KBM-7 (cell line): ENCODE measurements around the gene USP31.
"Not testable (repeated sequence)": the region's sequence is repeated elsewhere in the genome, so short reads cannot be mapped to it uniquely, and the experiment has no call there.

Experiments
- DNase-seq: peaks from one replicate; pipeline ENCODE4 v3.0.0-alpha.2; 2015
- in situ Hi-C: fragments of 300-500 bp; cut with MboI; formaldehyde crosslinking; loops from 2 replicates; pipeline ENCODE4 v1.14.3; 2020; ENCODE audit warnings: low sequenced_read_pairs, low pct_unique_long_range_greater_than_20kb, mixed read lengths

The USP31 gene

DNA sequence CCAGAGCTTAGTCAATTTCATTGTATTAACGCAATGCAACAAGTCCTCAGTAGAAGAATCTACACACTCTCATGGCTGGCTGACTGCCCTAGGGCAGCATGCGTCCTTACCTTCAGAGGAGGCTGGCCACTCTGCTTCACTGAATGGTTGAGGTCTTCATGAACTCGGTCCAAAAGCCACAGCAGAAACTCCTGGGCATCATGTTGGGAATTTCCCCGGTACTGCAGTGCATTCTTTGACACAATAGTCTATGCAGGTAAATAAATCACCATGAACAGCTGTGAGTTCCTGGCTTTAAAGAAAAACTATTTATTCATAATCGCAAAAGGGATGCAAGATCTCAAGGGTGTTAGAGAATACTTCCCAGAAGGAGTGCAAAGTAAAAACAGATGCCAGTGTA is 41.3 kb downstream of the USP31 start:
- in situ Hi-C loops: no loop called here
- DNase-seq: no peak

DNA sequence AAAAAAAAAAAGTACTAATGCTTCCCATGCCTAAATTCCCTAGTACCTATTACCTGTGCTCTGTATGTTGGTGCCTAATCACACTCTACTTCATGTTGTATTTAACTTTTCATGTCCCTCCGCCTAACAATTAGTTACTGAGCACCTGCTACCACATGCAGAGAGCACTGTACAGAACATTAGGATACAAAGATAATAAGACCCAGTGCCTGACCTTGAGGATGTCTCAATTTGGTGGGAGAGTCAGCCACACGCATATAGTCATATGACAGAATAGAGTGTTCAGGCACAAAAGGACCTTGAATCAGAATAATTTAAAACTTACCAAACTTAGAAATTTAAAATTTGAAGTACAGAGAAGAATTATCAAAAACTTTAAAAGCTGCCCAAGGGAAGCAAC is 42.1 kb downstream of the USP31 start:
- in situ Hi-C loops: no loop called here
- DNase-seq: no peak

DNA sequence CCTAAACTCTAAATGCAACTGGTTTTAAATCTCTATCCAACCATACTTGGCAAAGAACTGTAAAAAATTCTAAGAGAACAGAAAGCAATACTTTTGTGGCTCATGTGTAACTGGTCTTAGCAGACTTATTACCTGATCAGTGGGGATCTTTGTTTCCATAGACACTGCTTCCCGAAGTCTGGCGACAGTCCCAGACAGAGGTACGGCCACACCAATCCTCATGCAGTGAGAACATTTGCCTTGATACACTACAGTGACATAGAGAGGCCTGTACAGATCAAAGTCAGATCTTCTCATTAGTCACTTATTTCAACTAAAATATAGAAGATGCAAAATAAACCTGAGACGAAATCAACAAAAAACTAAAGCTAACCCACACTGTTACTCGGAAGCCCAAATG is 43.9 kb downstream of the USP31 start:
- in situ Hi-C loops: no loop called here
- DNase-seq: no peak

DNA sequence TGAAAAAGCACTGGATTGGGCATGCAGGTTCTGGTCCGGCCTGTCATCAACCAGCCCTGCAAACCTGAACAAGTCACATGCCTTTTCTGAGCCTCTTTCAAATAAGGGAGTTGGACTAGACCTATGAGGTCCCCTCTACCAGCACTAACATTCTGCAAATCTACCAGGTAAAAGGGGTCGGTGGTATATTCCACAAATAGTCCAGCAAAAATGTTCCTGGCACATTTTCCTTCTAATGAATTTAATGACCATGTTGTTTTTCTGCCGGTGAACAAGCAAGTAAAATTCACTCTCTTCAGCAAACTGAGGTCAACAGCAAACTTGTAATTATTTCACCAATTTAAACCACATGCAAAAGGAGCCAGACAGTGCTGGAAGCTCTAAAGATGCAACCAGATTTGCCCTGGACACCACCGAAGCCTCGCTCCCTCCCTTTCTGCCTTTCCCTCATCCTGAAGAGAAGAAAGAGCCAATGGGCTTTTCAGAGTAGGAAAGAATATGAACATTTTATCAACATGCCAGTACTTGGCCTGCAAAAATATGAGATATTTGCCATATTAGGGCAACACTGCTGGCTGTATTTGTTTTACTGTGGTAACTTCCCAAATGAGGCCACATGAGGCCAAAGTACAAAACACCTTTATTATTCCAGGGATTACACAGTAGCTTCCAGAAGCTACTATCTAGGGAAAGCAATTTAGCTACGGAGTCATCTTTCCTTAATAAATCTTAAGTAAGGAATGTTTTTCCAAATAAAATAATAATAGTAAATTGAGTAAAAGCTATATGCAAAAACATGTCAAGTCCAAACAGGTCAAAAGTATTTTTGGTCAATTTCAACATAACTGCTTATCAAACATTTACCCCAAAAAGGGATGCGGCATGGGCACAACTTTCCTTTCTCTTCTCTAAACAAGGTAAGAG is 45.0 kb downstream of the USP31 start:
- in situ Hi-C loops: no loop called here
- no peak for DNase-seq

DNA sequence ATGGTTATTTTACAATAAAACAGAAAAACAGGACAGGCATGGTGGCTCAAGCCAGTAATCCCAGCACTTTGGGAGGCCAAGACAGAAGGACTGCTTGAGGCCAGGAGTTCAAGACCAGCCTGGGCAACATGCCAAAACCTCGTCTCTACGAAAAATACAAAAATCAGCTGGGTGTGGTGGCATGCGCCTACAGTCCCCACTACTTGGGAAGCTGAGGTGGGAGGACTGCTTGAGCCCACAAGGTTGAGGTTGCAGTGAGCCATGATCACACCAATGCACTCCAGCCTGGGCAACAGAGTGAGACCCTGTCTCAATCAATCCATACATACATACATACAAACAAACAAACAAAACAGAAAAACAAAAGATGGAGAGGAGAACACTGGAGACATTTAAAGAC is 45.6 kb downstream of the USP31 start:
- in situ Hi-C loops: no loop called here

DNA sequence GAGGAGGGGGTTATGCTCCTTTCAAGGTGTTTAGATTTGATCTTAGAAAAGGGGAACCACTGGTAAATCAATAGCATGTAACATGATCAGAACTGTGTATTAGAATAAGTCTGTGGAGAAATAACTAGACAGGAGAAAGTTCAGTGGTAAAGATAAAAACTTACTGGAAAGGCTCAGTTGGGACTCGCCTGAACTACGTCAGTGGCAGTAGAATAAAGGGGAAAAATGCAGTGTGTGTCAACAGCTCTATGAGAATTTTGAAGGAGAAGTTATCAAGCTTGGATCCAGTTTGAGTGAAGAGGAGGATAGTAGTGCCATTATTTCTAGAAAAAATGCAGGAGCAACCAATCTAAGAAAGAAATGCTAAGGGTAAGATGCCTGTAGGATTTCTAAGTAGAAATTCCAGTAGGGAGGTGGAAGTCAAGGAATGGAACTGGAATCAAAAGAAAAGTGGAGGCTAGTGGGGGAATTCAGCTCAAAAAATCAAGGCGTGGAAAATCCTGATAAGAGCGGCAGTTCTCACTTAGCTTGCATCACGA is 48.2 kb downstream of the USP31 start:
- no peak for DNase-seq
- in situ Hi-C loops: no loop called here

More for the DNA sequence above, 45.6 kb downstream of the USP31 start:
- DNase-seq: no peak

DNA sequence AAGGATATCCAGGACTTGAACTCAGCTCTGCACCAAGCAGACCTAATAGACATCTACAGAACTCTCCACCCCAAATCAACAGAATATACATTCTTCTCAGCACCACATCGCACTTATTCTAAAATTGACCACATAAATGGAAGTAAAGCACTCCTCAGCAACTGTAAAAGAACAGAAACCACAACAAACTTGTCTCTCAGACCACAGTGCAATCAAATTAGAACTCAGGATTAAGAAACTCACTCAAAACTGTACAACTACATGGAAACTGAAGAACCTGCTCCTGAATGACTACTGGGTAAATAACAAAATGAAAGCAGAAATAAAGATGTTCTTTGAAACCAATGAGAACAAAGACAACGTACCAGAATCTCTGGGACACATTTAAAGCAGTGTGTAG is 52.8 kb downstream of the USP31 start:
- in situ Hi-C loops, DNase-seq: not testable (repeated sequence)

DNA sequence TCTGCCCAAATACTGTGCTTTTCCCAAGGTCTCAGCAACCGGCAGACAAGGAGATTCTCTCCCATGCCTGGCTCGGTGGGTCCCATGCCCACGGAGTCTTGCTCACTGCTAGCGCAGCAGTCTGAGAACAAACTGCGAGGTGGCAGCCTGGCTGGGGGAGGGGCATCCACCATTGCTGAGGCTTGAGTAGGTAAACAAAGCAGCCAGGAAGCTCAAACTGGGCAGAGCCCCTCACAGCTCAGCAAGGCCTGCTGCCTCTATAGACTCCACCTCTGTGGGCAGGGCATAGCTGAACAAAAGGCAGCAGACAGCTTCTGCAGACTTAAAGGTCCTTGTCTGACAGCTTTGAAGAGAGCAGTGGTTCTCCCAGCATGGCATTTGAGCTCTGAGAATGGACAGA is 55.1 kb downstream of the USP31 start:
- DNase-seq, in situ Hi-C loops: not testable (repeated sequence)

DNA sequence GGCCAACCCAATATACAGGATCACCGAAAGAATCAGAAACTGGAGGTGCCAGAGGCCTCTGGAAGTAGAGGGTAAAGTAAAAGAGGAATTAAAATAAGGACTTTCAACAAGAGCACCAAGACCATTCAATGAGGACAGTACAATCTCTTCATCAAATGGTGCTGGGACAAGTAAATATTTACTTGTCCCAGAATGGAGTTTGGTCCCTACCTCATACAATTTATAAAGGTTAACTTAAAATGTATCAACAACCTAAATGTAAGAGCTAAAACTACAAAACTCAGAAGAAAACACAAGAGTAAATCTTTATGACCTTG is 56.5 kb downstream of the USP31 start:
- in situ Hi-C loops: no loop called here
- no peak for DNase-seq

DNA sequence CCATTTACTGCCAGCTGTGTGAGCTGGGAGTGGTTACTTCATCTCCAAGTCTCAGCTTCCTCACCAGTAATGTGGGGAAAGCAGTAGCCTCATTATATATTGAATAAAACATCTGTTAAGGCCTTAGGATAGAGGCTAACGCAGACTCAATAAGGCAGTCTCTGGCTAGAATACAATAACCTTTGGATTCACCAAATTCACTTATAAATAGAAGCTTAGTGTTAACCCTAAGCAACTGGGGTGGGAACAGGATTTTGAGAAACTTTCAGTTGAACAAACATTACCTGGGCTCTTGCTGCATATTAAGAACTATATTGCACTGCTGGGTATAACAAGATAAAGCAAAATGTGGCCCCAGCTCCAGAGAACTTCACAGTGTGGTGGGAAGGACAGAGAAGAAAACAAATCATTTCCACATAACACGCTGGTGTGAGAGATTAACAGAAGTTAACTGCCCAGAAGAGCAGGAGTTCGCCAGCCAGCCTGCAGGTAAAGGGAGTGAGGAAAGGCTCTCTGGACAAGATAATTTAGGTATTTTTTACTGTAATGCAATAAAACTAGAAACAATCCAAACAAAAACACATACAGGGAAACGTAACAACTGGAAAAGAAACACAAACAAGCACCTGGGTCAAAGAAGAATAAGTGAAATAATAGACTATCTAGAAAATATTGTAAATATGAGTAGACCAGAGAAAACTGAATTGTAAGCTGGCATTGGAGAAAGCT is 57.0 kb downstream of the USP31 start:
- in situ Hi-C loops: no loop called here
- DNase-seq: no peak

DNA sequence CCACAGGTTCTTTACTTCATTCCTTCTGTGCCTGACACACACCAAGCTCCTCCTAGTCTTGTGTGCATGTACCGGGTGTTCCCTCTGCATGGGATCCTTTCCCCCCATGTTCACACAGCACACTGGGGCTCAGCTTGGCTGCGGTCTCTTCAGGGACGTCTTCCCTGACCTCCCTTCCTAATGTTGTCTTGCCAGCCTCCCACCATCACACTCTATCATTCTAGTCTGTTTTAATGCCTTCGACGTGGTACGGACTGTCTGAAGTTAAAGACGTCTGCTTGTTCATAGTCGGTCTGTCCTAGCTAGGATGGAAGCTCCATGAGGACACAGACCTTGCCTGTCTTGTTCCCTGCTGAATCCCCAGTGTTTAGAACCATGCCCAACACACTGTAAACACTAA is 60.1 kb downstream of the USP31 start:
- no peak for DNase-seq
- in situ Hi-C loops: no loop called here

DNA sequence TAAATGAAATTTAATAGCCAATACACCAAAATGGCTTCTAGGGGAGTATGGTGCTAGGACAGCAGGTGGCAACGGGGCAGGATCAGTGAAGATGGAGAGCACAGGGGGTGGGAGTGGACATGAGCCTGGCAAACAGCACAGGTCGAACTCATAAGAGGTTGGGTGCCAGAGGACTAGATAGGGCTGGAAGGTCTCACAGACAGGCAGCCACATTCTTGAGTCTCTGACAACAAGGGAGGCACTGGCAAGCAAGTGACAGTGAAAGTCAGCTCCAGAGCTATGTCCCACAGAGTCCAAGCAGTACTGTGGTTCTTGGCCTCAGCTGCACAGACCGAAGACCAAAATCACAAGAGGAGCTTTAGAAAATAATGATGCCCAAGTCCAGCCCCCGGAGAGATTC is 61.2 kb downstream of the USP31 start:
- in situ Hi-C loops: no loop called here
- no peak for DNase-seq

DNA sequence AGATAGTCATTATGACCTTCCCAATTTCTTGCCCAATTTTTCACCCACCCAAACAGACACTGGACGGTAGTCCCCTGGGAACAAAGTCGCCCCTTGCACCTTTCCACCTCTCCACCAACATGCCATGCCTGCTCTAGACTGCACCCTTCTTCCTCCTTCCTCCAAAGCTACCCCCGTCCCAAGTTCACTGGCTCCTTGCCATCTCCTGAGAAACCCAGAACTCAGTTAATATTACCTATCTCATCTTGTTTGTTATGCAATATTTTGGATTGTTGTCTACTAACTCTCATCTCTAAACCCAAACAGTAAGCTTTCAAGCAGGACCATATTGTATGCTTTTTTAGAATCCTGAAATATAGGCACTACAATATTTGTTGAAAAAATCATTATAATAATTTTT is 63.3 kb downstream of the USP31 start:
- in situ Hi-C loops: no loop called here
- DNase-seq: no peak

DNA sequence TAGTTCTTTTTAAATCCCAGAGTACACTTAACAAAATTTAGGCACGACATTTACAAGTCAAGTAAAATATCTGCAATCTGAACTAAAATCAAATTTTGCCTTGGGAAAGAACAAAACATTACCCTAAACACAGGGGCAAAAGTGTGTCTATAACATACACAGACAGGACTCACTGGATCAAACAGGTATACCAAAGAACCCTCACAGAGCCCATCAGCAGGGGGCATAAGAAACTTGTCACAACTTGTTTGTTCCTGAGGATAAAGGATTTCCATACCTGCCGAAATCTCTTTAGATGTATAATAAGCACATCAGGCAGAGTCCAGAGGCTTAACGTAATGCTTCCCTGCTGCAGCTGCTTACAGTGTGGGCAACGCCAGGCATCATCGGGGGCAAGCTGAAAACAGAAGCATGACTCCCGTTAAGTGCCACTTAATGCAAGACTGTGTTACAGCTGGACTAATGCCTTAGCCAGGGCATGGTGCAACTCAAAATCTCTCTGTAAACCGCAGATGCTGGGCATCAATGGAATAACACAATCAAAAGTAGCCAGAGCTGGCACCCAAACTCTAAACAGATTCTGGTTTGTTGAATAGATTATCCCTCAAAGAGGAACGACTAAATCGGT is 67.0 kb downstream of the USP31 start:
- in situ Hi-C loops: no loop called here
- no peak for DNase-seq

DNA sequence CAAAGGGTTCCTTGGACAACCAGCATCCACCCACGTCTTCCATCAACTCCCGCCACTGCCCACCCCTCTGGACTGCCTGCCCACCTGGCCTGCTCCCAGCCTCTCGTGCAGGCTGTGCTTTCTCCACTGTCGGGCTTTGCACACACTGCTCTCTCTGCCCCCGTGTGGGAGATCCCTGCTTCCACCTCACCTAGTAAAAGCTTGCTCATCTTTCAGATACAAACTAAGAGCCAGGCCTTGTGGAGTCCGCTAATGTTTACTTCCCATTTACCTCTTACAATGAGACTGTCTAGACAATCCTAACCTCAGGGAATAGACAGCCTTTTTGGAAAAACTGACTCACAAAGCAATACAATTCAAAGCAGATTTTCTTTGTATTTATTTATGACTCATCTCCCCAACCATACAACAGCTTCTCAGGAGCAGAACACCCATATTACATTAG is 67.6 kb downstream of the USP31 start:
- in situ Hi-C loops: no loop called here
- DNase-seq: no peak

DNA sequence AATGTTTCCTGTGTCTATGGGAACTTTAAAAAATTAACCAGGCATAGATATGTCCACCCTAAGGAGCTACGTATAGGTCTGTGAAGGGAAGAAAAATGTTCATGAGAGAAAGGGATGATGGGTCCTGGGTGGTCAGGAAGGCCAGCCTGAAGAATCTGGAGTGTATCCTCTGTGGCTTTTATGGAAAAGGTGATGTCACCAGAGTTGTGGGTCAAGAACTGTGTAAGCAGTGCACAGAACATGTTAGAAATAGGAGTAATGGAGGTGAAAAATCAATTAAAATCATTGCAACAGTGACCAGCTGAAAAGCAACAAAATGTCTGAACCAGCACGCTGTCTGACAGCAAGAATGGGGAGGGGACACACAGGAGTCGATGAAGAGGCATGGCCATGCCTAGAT is 68.5 kb downstream of the USP31 start:
- DNase-seq: no peak
- in situ Hi-C loops: no loop called here

DNA sequence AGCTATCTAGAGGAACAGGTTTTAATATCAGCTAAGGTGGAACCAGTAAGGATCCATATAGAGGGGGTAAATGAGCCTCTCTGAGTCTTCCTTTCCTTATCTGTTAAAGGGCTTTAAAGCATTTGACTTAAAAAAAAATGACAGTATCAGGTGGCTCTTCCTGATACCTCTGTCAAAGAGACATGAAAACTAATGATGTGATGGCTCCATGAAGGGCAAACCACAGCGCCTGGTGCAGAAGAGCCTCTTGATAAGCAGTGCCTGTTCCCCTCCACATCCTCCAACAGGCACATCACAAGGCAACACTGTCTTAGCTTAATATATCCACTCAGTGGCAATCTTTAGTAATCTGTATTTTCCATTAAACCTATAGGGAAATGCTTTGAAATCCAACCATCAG is 68.9 kb downstream of the USP31 start:
- in situ Hi-C loops: no loop called here

DNA sequence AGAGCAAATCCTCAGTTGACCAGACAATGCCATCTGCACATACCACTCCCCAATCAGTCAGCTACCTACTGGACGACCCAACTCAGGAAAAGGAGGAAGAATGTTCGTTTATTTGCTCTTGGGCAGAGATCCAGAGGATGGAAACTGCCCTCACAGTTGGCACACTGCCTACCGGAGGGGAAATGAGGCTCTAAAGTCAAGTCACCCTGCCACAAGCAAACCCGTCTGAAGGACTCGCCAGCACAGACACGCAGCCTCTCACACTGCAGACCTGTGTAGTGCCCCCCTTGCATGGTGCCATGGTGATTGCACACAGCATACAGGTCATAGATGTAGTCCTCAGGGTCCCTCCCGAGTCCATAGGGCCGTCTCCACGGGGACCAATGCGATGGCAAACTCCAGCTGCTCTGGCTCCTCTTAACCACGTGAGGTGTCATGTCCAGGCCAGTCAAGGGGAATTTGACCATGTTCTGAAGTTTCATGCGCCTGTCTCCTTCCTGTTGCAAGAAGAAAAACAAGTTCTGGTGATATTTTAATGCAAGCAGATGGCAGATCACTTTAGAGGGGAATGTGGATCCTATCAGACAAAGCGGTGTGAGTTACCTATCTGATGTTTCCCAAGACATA is 69.5 kb downstream of the USP31 start:
- in situ Hi-C loops: no loop called here
- no peak for DNase-seq

More for the DNA sequence above, 68.9 kb downstream of the USP31 start:
- no peak for DNase-seq

DNA sequence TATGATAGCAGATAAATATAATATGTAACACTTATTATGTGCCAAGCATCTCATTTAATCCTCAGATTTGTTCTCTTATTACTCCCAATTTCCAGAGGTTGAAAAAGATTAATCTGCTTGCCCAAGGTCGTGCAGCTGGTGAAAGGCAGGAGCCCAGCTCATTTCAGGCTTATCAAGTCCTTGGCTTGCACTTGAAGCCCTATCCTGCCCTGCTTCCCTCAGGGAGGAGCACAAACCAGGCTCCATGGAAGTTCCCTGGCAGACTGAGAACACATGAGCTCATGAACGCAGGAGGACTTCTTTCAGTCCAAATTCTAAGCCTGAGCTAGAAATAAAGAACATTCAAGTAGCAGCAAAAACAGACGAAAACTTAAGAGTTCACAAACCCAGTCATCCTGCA is 74.8 kb downstream of the USP31 start:
- DNase-seq: no peak
- in situ Hi-C loops: no loop called here
